Measurements from ENCODE around the gene ZC3H13. TPM values are rescaled to one million over a fixed set of nuclear protein-coding genes. Genes with fewer than 3 reads are reported as not detected.

The ZC3H13 gene, protein sequence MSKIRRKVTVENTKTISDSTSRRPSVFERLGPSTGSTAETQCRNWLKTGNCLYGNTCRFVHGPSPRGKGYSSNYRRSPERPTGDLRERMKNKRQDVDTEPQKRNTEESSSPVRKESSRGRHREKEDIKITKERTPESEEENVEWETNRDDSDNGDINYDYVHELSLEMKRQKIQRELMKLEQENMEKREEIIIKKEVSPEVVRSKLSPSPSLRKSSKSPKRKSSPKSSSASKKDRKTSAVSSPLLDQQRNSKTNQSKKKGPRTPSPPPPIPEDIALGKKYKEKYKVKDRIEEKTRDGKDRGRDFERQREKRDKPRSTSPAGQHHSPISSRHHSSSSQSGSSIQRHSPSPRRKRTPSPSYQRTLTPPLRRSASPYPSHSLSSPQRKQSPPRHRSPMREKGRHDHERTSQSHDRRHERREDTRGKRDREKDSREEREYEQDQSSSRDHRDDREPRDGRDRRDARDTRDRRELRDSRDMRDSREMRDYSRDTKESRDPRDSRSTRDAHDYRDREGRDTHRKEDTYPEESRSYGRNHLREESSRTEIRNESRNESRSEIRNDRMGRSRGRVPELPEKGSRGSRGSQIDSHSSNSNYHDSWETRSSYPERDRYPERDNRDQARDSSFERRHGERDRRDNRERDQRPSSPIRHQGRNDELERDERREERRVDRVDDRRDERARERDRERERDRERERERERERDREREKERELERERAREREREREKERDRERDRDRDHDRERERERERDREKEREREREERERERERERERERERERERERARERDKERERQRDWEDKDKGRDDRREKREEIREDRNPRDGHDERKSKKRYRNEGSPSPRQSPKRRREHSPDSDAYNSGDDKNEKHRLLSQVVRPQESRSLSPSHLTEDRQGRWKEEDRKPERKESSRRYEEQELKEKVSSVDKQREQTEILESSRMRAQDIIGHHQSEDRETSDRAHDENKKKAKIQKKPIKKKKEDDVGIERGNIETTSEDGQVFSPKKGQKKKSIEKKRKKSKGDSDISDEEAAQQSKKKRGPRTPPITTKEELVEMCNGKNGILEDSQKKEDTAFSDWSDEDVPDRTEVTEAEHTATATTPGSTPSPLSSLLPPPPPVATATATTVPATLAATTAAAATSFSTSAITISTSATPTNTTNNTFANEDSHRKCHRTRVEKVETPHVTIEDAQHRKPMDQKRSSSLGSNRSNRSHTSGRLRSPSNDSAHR (N-terminal part only)
- total RNA-seq: 12.0 and 17.2 TPM in 2 replicates

DNA sequence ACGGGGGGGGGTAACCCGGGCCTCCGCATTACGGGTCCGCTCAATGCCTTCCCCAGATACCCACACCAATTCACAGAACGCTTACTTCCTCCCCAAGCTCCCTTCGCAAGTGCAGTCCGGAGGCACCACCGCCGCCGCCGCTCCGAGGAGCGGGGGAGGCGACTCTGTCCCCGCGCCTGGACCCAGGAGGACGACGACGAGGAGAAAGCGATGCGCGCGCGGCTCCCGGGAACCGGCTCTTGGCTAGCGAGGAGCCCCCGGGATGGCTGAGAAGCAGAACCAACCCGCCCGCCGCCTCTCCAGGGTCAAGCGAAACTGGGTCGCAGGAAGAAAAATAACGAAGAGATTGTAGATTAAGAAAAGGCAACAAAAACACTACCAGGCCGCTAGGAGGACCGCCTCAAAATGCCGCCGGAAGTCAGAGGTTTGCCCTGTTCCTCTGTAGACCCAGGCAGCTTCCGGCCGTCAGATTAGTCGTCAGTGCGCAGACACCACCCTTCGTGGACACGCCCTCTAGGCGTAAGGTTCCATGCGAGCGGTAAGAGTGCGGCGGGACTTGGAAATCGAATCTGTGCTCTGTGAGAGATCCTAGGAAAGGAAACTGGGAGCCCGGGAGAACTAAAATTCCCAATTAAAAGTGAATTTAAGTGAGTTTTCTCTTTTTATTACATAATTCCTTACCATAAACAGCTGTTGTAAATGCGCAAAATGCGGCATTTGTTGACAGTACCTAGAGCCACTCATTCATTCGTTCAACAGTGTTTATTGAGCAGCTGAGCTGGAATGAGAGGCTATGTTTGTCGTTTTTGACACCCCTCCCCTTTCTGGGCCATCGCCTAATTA, at the start of gene ZC3H13:
ZC3H13 (minus strand) TSS at position 428 of the 843 bp plus-strand sequence. CDS start 7,239 bp downstream, outside the sequence.

Other genes with a start within 250 kb of the ZC3H13 start
- gene SIAH3, start 201.0 kb downstream of the ZC3H13 start, total RNA-seq: under 0.01 TPM in 1 of 2 replicates, not detected in the other
- not detected in 2 replicates for gene CPB2, start 52.3 kb upstream of the ZC3H13 start, total RNA-seq
- under 0.01 and 0.09 TPM in 2 replicates for gene LCP1, start 129.4 kb upstream of the ZC3H13 start, total RNA-seq
- under 0.01 TPM in 1 of 2 replicates, not detected in the other for gene LRRC63, start 159.2 kb upstream of the ZC3H13 start, total RNA-seq

Measured in endothelial cell of coronary artery (primary cell).